Measurements from ENCODE around the gene GRAMD2B.

DNA sequence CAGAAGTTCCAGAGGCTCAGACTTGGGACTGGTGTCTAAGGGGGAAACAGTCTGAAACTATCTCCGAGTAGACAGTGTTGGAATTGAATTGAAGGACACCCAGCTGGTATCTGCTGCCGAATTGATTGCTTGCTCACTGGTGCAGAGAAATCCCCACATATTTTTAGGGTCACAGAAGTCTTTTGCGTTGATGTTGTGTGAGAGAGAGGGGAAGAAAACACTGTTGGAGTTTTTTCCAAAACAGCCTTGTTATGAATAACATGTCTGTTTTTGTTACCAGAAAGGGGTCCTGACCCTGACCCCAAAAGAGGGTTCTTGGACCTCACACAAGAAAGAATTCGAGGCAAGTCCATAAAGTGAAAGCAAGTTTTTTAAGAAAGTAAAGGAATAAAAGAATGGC is 90.5 kb downstream of the GRAMD2B start:
- TF ChIP-seq, protein P1, sequence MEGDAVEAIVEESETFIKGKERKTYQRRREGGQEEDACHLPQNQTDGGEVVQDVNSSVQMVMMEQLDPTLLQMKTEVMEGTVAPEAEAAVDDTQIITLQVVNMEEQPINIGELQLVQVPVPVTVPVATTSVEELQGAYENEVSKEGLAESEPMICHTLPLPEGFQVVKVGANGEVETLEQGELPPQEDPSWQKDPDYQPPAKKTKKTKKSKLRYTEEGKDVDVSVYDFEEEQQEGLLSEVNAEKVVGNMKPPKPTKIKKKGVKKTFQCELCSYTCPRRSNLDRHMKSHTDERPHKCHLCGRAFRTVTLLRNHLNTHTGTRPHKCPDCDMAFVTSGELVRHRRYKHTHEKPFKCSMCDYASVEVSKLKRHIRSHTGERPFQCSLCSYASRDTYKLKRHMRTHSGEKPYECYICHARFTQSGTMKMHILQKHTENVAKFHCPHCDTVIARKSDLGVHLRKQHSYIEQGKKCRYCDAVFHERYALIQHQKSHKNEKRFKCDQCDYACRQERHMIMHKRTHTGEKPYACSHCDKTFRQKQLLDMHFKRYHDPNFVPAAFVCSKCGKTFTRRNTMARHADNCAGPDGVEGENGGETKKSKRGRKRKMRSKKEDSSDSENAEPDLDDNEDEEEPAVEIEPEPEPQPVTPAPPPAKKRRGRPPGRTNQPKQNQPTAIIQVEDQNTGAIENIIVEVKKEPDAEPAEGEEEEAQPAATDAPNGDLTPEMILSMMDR (conservative IDR thresholded peaks at IDR 0.05; ENCODE audit: low read depth, low read length) = no peak
- TF ChIP-seq EZH2phosphoT487 (IDR thresholded peaks at IDR 0.05; ENCODE audit: borderline replicate concordance, low read length) = no peak
